H9 (cell line): ENCODE measurements around the gene SEMA3F. TPM values are rescaled to one million over a fixed set of nuclear protein-coding genes. Genes with fewer than 3 reads are reported as not detected.

Source experiments
- DNase-seq: peaks from one replicate; pipeline ENCODE4 v3.0.0-alpha.2; 2017
- H2AFZ ChIP-seq: one replicate; pipeline ENCODE4 v1.6.1; 2013; ENCODE audit warnings: mild to moderate bottlenecking, low read length, control low read depth, moderate library complexity
- H2AK5ac ChIP-seq: 2 replicates; pipeline ENCODE4 v1.6.1; 2013; ENCODE audit warnings: low read length, control low read depth, mixed read lengths; ENCODE audit not compliant: insufficient read length
- H2BK120ac ChIP-seq: one replicate; pipeline ENCODE4 v1.6.1; 2013; ENCODE audit warnings: low read depth, mild to moderate bottlenecking, low read length, control low read depth, inconsistent platforms; ENCODE audit not compliant: poor library complexity, severe bottlenecking
- H2BK12ac ChIP-seq: 2 replicates; pipeline ENCODE4 v1.6.1; 2013; ENCODE audit warnings: low read length, control low read depth, mixed read lengths, low read depth; ENCODE audit not compliant: insufficient read length
- H2BK15ac ChIP-seq: 2 replicates; pipeline ENCODE4 v1.6.1; 2013; ENCODE audit warnings: low read depth, low read length, control low read depth
- H2BK20ac ChIP-seq: one replicate; pipeline ENCODE4 v1.6.1; 2013; ENCODE audit warnings: low read depth, mild to moderate bottlenecking, low read length, control low read depth, inconsistent platforms; ENCODE audit not compliant: poor library complexity, severe bottlenecking
- H2BK5ac ChIP-seq: 2 replicates; pipeline ENCODE4 v1.6.1; 2013; ENCODE audit warnings: low read length, control low read depth, mixed read lengths; ENCODE audit not compliant: insufficient read length
- H3K14ac ChIP-seq: 2 replicates; pipeline ENCODE4 v1.6.1; 2013; ENCODE audit warnings: low read length, control low read depth; ENCODE audit not compliant: insufficient read depth
- H3K18ac ChIP-seq: 2 replicates; pipeline ENCODE4 v1.6.1; 2013; ENCODE audit warnings: low read depth, mild to moderate bottlenecking, mixed read lengths, low read length, control low read depth; ENCODE audit not compliant: insufficient read length
- H3K23ac ChIP-seq: 2 replicates; pipeline ENCODE4 v1.6.1; 2013; ENCODE audit warnings: low read length, control low read depth, mixed read lengths, low read depth; ENCODE audit not compliant: insufficient read length
- H3K23me2 ChIP-seq: 2 replicates; pipeline ENCODE4 v1.6.1; 2013; ENCODE audit warnings: low read depth, mild to moderate bottlenecking, mixed read lengths, low read length, control low read depth; ENCODE audit not compliant: insufficient read length, poor library complexity, severe bottlenecking
- H3K27ac ChIP-seq: 2 replicates; pipeline ENCODE4 v1.5.1; 2013; ENCODE audit warnings: low read length, control low read depth, mixed read lengths, low read depth; ENCODE audit not compliant: insufficient read length
- H3K27me3 ChIP-seq: 2 replicates; pipeline ENCODE4 v1.6.1; 2013; ENCODE audit warnings: low read length, control low read depth, inconsistent platforms; ENCODE audit not compliant: insufficient read depth
- H3K4ac ChIP-seq: 2 replicates; pipeline ENCODE4 v1.6.1; 2013; ENCODE audit warnings: low read depth, mild to moderate bottlenecking, control low read depth, inconsistent platforms, low read length, moderate library complexity
- H3K4me1 ChIP-seq: 2 replicates; pipeline ENCODE4 v1.6.1; 2013; ENCODE audit warnings: low read length, control low read depth, inconsistent platforms; ENCODE audit not compliant: insufficient read depth
- H3K4me2 ChIP-seq: 2 replicates; pipeline ENCODE4 v1.6.1; 2013; ENCODE audit warnings: low read length, control low read depth, mixed read lengths; ENCODE audit not compliant: insufficient read length, insufficient read depth
- H3K56ac ChIP-seq: 2 replicates; pipeline ENCODE4 v1.6.1; 2013; ENCODE audit warnings: low read depth, mild to moderate bottlenecking, mixed read lengths, low read length, control low read depth; ENCODE audit not compliant: insufficient read length
- H3K79me1 ChIP-seq: 2 replicates; pipeline ENCODE4 v1.6.1; 2013; ENCODE audit warnings: low read depth, mild to moderate bottlenecking, moderate library complexity, low read length, control low read depth, inconsistent platforms; ENCODE audit not compliant: insufficient read depth, poor library complexity, severe bottlenecking
- H3K79me2 ChIP-seq: 2 replicates; pipeline ENCODE4 v1.6.1; 2013; ENCODE audit warnings: low read length, control low read depth, inconsistent platforms; ENCODE audit not compliant: insufficient read depth
- H3K9ac ChIP-seq: 2 replicates; pipeline ENCODE4 v1.6.1; 2013; ENCODE audit warnings: low read length, control low read depth, mixed read lengths; ENCODE audit not compliant: insufficient read length; ENCODE audit errors: extremely low read depth
- H3K9me3 ChIP-seq: one replicate; pipeline ENCODE4 v1.6.1; 2013; ENCODE audit warnings: low read depth, low read length, inconsistent platforms; ENCODE audit not compliant: control insufficient read depth
- H3T11ph ChIP-seq: one replicate; pipeline ENCODE4 v1.6.1; 2013; ENCODE audit warnings: mild to moderate bottlenecking, low read length, control low read depth, inconsistent platforms
- H4K20me1 ChIP-seq: one replicate; pipeline ENCODE4 v1.6.1; 2013; ENCODE audit not compliant: control insufficient read depth, insufficient read length, insufficient read depth
- H4K5ac ChIP-seq: 2 replicates; pipeline ENCODE4 v1.6.1; 2013; ENCODE audit warnings: low read depth, mild to moderate bottlenecking, mixed read lengths, low read length, control low read depth; ENCODE audit not compliant: insufficient read length
- H4K8ac ChIP-seq: replicated peaks from 2 replicates; pipeline ENCODE4 v1.6.1; 2013; ENCODE audit warnings: low read length, control low read depth, mixed read lengths, low read depth; ENCODE audit not compliant: insufficient read length
- H4K91ac ChIP-seq: 2 replicates; pipeline ENCODE4 v1.6.1; 2013; ENCODE audit warnings: low read depth, mild to moderate bottlenecking, moderate library complexity, mixed read lengths, low read length, control low read depth; ENCODE audit not compliant: insufficient read length
- H3K27ac Mint-ChIP-seq, 3 experiments: 2 replicates in 2 of 3; 3 replicates in 1 of 3; pipeline ENCODE4 v1.8.0; 2020 to 2021; ENCODE audit warnings: mixed read lengths in 3 of 3, mild to moderate bottlenecking in 1 of 3, moderate library complexity in 1 of 3
- H3K27me3 Mint-ChIP-seq: 2 replicates; pipeline ENCODE4 v1.8.0; 2021; ENCODE audit warnings: low read depth, mild to moderate bottlenecking, moderate library complexity, mixed read lengths
- H3K36me3 Mint-ChIP-seq, 3 experiments: 2 replicates in 2 of 3; 3 replicates in 1 of 3; pipeline ENCODE4 v1.8.0; 2020 to 2021; ENCODE audit warnings: low read depth in 3 of 3, mixed read lengths in 3 of 3; ENCODE audit not compliant: insufficient read depth in 1 of 3
- H3K4me1 Mint-ChIP-seq, 2 experiments: 2 replicates each; pipeline ENCODE4 v1.8.0; 2020; ENCODE audit warnings: mixed read lengths in 2 of 2
- H3K4me3 Mint-ChIP-seq, 2 experiments: 2 replicates in 1 of 2; 3 replicates in 1 of 2; pipeline ENCODE4 v1.8.0; 2020 to 2021; ENCODE audit warnings: mild to moderate bottlenecking in 2 of 2, mixed read lengths in 2 of 2, moderate library complexity in 1 of 2
- H3K9me3 Mint-ChIP-seq, 2 experiments: 2 replicates in 1 of 2; 3 replicates in 1 of 2; pipeline ENCODE4 v1.8.0; 2020; ENCODE audit warnings: mild to moderate bottlenecking in 2 of 2, mixed read lengths in 2 of 2, moderate library complexity in 1 of 2
- WGBS: extraction: QIAGEN DNeasy Blood & Tissue Kit; methylation state at CpG from one replicate; pipeline ENCODE4 v1.1.7; 2013; ENCODE audit warnings: missing lambda C conversion rate, low lambda C conversion rate, mixed read lengths; ENCODE audit not compliant: insufficient read length; ENCODE audit errors: extremely low coverage; 5-methylcytosine and 5-hydroxymethylcytosine counted together
- total RNA-seq: library from RNA; stranded (reverse); gene quantifications from 2 replicates; pipeline ENCODE4 v1.2.1, GENCODE V29; 2021
- TF ChIP-seq, protein P1 (sequence below): fragments of 200-600 bp; sonication (generic); conservative IDR thresholded peaks from 3 replicates; pipeline ENCODE4 v1.8.0; 2021; ENCODE audit warnings: antibody characterized with exemption, mild to moderate bottlenecking

SEMA3F gene
- total RNA-seq, 1 experiment from 2014 or later, result 14.3 TPM

DNA sequence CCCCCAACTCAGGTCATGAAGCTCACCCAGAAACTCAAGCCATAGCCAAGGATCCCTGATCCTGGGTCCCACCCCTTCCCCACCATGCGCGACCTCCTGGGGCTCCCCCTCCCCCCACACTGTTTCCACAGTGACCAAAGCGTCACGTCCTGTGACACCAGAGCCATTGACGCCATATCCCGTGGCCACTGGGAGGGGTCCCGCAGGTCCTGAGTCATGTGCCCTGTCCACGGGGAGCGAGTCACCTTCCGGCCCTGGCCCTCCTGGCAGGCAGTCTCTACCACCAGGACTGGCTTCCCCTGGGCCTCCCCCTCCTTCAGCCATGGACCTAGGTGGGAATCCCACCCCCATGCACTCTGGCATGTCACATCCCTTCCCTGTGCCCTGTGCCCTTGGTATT is 15.6 kb downstream of the SEMA3F start:
- H3K23ac ChIP-seq, result no peak overlapping the region
- H3K23me2 ChIP-seq, result no peaks in the 10 kb centered on the region
- H3K56ac ChIP-seq, result no peak overlapping the region
- Mint-ChIP-seq H3K9me3 (no peaks in the 10 kb centered on the region), H3K4me1 (peaks cover 27 to 41% of the 10 kb centered on the region in 2 experiments), H3K4me3 (no peak overlapping the region; a peak in 1 of 5 replicates), H3K36me3 (peaks cover 4 to 18% (median 5%) of the 10 kb centered on the region in 3 experiments), H3K27ac (peak overlapping the region in 2 of 3 experiments; percentile 27 to 87; a peak in 2 of 7 replicates), H3K27me3 (no peaks in the 10 kb centered on the region)
- no peak overlapping the region for H4K8ac ChIP-seq
- no peak overlapping the region for H3K9ac ChIP-seq
- no peak overlapping the region; the same call in 1 of the 2 replicates for H3K14ac ChIP-seq
- no peak overlapping the region for H2AK5ac ChIP-seq
- H3K4me2 ChIP-seq, result no peak overlapping the region
- no peak overlapping the region for H2AFZ ChIP-seq
- H3K9me3 ChIP-seq, result no peaks in the 10 kb centered on the region
- DNase-seq, result no peak
- no peak overlapping the region for H3T11ph ChIP-seq
- no CpG with 5 or more reads among the region's 10 CpGs for WGBS
- peaks cover 5% of the 10 kb centered on the region; the same call in 1 of the 2 replicates for H3K4me1 ChIP-seq
- no peak overlapping the region for H2BK5ac ChIP-seq
- H2BK20ac ChIP-seq, result no peak overlapping the region
- H3K4ac ChIP-seq, result no peak overlapping the region
- no peaks in the 10 kb centered on the region for H3K79me1 ChIP-seq
- H2BK120ac ChIP-seq, result no peak overlapping the region
- no peak overlapping the region for H3K18ac ChIP-seq
- no peak overlapping the region for H2BK12ac ChIP-seq
- H3K27me3 ChIP-seq, result no peaks in the 10 kb centered on the region
- H4K5ac ChIP-seq, result no peak overlapping the region
- no peak overlapping the region for H2BK15ac ChIP-seq
- no peaks in the 10 kb centered on the region for H4K20me1 ChIP-seq
- TF ChIP-seq, protein P1, sequence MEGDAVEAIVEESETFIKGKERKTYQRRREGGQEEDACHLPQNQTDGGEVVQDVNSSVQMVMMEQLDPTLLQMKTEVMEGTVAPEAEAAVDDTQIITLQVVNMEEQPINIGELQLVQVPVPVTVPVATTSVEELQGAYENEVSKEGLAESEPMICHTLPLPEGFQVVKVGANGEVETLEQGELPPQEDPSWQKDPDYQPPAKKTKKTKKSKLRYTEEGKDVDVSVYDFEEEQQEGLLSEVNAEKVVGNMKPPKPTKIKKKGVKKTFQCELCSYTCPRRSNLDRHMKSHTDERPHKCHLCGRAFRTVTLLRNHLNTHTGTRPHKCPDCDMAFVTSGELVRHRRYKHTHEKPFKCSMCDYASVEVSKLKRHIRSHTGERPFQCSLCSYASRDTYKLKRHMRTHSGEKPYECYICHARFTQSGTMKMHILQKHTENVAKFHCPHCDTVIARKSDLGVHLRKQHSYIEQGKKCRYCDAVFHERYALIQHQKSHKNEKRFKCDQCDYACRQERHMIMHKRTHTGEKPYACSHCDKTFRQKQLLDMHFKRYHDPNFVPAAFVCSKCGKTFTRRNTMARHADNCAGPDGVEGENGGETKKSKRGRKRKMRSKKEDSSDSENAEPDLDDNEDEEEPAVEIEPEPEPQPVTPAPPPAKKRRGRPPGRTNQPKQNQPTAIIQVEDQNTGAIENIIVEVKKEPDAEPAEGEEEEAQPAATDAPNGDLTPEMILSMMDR, result no peak
- H3K27ac ChIP-seq, result no peak overlapping the region
- H3K79me2 ChIP-seq, result no peaks in the 10 kb centered on the region
- no peak overlapping the region for H4K91ac ChIP-seq
